GM12878 (cell line): Measurements from ENCODE around the gene RPS8. TPM values are rescaled to one million over a fixed set of nuclear protein-coding genes. Genes with fewer than 3 reads are reported as not detected.

ENCODE experiments used
- ATAC-seq: fragments of 200-7000 bp; cut with Tn5 transposase; 3 replicates; pipeline ENCODE4 v1.9.1; 2020; ENCODE audit warnings: mild to moderate bottlenecking, moderate library complexity
- BruUV-seq: library from RNA; stranded (reverse); fragments of 400-500 nt; replicated peaks from 2 replicates; lab custom pipeline; 2021; lab: Mats Ljungman, UMichigan
- CTCF ChIA-PET: fragments of 300-600 bp; sonication (Branson Sonifier 250); formaldehyde crosslinking; extraction: SDS; loops from one replicate; lab custom pipeline; 2021; ENCODE audit warnings: inconsistent platforms; lab: Yijun Ruan, JAX
- POLR2A ChIA-PET: fragments of 350-600 bp; formaldehyde crosslinking; extraction: SDS; loops from one replicate; lab custom pipeline; 2021; ENCODE audit warnings: inconsistent platforms; lab: Charles Lee
- RAD21 ChIA-PET: fragments of 300-600 bp; sonication (Branson Sonifier 250); formaldehyde crosslinking; loops from one replicate; lab custom pipeline; 2023; ENCODE audit warnings: antibody characterized with exemption; ENCODE audit not compliant: unreplicated experiment; lab: Charles Lee
- SMC1A ChIA-PET: fragments of 300-600 bp; sonication (Branson Sonifier 250); formaldehyde crosslinking; loops from one replicate; lab custom pipeline; 2023; ENCODE audit not compliant: unreplicated experiment, uncharacterized antibody; lab: Charles Lee
- DNase-seq: peaks from one replicate; pipeline ENCODE4 v3.0.0-alpha.2; 2011; ENCODE audit warnings: low read depth, low spot score
- FAIRE-seq: peaks from 3 replicates; lab custom pipeline; 2011; peaks lifted over from hg19 to GRCh38; lab: Jason Lieb, UNC
- H2AFZ ChIP-seq: 2 replicates; pipeline ENCODE4 v1.6.0; 2011; ENCODE audit warnings: low read depth, low read length, control low read depth; ENCODE audit not compliant: control insufficient read depth
- H3K27ac ChIP-seq: 2 replicates; pipeline ENCODE4 v1.5.1; 2011; ENCODE audit warnings: control low read depth; ENCODE audit not compliant: control insufficient read depth, insufficient read depth
- H3K27me3 ChIP-seq, 2 experiments: replicated peaks in 1 of 2; 2 replicates each; pipeline versions ENCODE4 v1.6.0 to v1.6.1; 2011; ENCODE audit warnings: low read length in 1 of 2; ENCODE audit not compliant: control insufficient read depth in 2 of 2, insufficient read depth in 2 of 2
- H3K36me3 ChIP-seq, 2 experiments: 2 replicates each; pipeline ENCODE4 v1.5.1; 2011; ENCODE audit warnings: low read length in 1 of 2; ENCODE audit not compliant: control insufficient read depth in 2 of 2, insufficient read depth in 2 of 2
- H3K4me1 ChIP-seq: 2 replicates; pipeline ENCODE4 v1.6.1; 2011; ENCODE audit warnings: mild to moderate bottlenecking, low read length, moderate library complexity, mixed read lengths; ENCODE audit not compliant: control insufficient read depth, insufficient read depth
- H3K4me2 ChIP-seq: 2 replicates; pipeline ENCODE4 v1.6.0; 2011; ENCODE audit warnings: control low read depth; ENCODE audit not compliant: control insufficient read depth, insufficient read depth
- H3K4me3 ChIP-seq: fragments of 200-600 bp; sonication (generic); 2 replicates; pipeline ENCODE4 v1.5.1; 2016
- H3K79me2 ChIP-seq: 2 replicates; pipeline ENCODE4 v1.6.0; 2011; ENCODE audit warnings: low read length; ENCODE audit not compliant: control insufficient read depth, insufficient read depth
- H3K9ac ChIP-seq: 2 replicates; pipeline ENCODE4 v1.8.0; 2011; ENCODE audit warnings: low read length, control low read depth, mixed read lengths; ENCODE audit not compliant: control insufficient read depth, insufficient read depth
- H3K9me3 ChIP-seq: replicated peaks from 3 replicates; pipeline ENCODE4 v1.5.1; 2011; ENCODE audit warnings: mild to moderate bottlenecking, low read length; ENCODE audit not compliant: control insufficient read depth, insufficient read depth
- H4K20me1 ChIP-seq: 2 replicates; pipeline ENCODE4 v1.6.0; 2011; ENCODE audit not compliant: control insufficient read depth, insufficient read depth
- WGBS: methylation state at CpG from one replicate; pipeline ENCODE4 v1.1.6; 2016; ENCODE audit warnings: low lambda C conversion rate; ENCODE audit not compliant: insufficient replicate concordance, insufficient coverage; ENCODE audit errors: missing lambda C conversion rate; 5-methylcytosine and 5-hydroxymethylcytosine counted together
- in situ Hi-C: fragments of 300-500 bp; cut with MboI; formaldehyde crosslinking; loops from 9 replicates; pipeline ENCODE4 v1.14.3; 2018; ENCODE audit warnings: mixed read lengths
- intact Hi-C: fragments of 100-400 bp; cut with micrococcal nuclease; formaldehyde crosslinking; loops from one replicate; pipeline ENCODE4 v1.14.2; 2022; ENCODE audit not compliant: unreplicated experiment
- polyA plus RNA-seq, 11 experiments: library from polyadenylated mRNA; depleted of rRNA in 4 of 11; unstranded in 6 of 11; stranded (reverse) in 5 of 11; fragments of >200 nt; fragmentation: Nextera tagmentation in 4 of 11; fragmentation: Illumina TruSeq in 1 of 11; extraction: Ambion mirVana in 4 of 11; extraction: Trizol in 1 of 11; gene quantifications; 1 replicate in 1 of 11; 2 replicates in 10 of 11; pipeline versions ENCODE4 v1.2.1 to v1.2.3, GENCODE V29; 2011 to 2016; ENCODE audit warnings: inconsistent platforms in 2 of 11, missing spikeins in 2 of 11, low read depth in 1 of 11
- total RNA-seq, 4 experiments: library from RNA; depleted of rRNA in 3 of 4; stranded (reverse); fragments of >200 nt in 3 of 4; fragmentation: Illumina TruSeq in 1 of 4; extraction: Trizol in 1 of 4; gene quantifications; 2 replicates each; pipeline versions ENCODE4 v1.2.1 to v1.2.3, GENCODE V29; 2013 to 2021
- TF ChIP-seq, protein P1 (sequence below), 3 experiments: IDR thresholded peaks in 2 of 3; conservative IDR thresholded peaks in 1 of 3; 2 replicates each; pipeline ENCODE4 v1.5.1; 2011; ENCODE audit warnings: low read depth in 3 of 3, low read length in 3 of 3, mild to moderate bottlenecking in 3 of 3, control low read depth in 2 of 3, moderate library complexity in 2 of 3, inconsistent platforms in 1 of 3, mixed read lengths in 1 of 3; ENCODE audit not compliant: control insufficient read depth in 2 of 3, insufficient read depth in 1 of 3; ENCODE audit errors: extremely low read depth in 1 of 3
- TF ChIP-seq, protein P2 (sequence below): fragments of 450-650 bp; IDR thresholded peaks from 2 replicates; pipeline ENCODE4 v1.6.1; 2017; ENCODE audit warnings: antibody characterized with exemption, mild to moderate bottlenecking, moderate library complexity

Gene RPS8
- total and polyA plus RNA-seq, 10 of the 15 experiments (the other 5 are each of a cell fraction or from before 2014, with no cell fraction given): 1,296 to 3,461 (median 2,877) TPM

DNA sequence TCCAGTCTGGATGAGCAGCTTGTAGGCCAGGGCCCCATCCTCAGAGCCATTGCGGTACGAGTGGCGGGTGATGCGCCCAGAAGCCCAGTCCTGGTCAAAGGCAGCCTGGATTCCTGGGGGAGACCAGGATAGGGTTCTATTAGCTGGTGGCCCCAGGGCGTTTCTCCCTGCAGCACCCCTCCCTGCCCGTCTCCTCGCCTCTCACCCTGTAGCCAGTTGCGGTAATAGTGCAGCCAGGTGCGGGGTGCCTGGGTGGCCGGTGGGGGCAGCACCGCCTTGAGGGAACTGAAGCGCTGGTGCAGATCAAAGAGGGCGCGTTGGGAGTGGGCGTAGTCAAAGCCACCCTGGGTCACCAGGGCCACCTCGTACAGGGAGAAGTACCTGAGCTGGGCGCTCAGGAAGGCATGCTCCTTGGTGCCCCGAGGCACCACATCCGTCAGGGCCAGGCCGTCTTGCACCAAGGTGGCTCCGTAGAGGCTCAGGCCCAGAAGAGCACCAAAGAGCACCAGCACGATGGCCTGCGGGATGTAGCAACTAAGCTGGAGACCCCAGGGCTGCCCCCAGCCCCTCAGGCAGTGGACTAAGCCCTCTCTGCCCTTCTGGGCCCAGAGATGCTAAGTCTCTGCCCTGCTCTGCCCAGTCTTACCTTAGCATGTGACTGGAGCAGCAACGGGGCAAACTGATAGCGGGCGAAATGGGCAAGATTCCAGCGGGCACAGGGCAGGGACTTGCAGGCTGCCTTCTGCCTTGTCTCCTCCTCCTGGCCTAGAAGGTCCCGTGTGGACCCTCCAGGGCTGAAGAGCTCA lies 52.1 kb downstream of the RPS8 start:
- Histone ChIP-seq H3K36me3 (no peaks in the 10 kb centered on the region), H2AFZ (no peak overlapping the region), H3K27ac (no peak overlapping the region), H3K9ac (no peak overlapping the region), H3K9me3 (no peaks in the 10 kb centered on the region), H3K4me1 (no peaks in the 10 kb centered on the region), H3K27me3 (no peaks in the 10 kb centered on the region; a peak in 1 of 4 replicates), H4K20me1 (no peaks in the 10 kb centered on the region), H3K4me3 (no peak overlapping the region), H3K4me2 (no peak overlapping the region), H3K79me2 (no peaks in the 10 kb centered on the region)
- TF ChIP-seq, protein P1, sequence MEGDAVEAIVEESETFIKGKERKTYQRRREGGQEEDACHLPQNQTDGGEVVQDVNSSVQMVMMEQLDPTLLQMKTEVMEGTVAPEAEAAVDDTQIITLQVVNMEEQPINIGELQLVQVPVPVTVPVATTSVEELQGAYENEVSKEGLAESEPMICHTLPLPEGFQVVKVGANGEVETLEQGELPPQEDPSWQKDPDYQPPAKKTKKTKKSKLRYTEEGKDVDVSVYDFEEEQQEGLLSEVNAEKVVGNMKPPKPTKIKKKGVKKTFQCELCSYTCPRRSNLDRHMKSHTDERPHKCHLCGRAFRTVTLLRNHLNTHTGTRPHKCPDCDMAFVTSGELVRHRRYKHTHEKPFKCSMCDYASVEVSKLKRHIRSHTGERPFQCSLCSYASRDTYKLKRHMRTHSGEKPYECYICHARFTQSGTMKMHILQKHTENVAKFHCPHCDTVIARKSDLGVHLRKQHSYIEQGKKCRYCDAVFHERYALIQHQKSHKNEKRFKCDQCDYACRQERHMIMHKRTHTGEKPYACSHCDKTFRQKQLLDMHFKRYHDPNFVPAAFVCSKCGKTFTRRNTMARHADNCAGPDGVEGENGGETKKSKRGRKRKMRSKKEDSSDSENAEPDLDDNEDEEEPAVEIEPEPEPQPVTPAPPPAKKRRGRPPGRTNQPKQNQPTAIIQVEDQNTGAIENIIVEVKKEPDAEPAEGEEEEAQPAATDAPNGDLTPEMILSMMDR (IDR thresholded peaks at IDR 0.05 in 2 of 3, conservative IDR thresholded peaks at IDR 0.05 in 1 of 3; ENCODE audit: control insufficient read depth in 2 of 3, extremely low read depth in 1 of 3, insufficient read depth in 1 of 3, low read depth in 3 of 3, low read length in 3 of 3): 0 out of 6 replicates have a peak, but pooled peaks of 1 of the 3 experiments have one; percentile 2
- TF ChIP-seq, protein P2, sequence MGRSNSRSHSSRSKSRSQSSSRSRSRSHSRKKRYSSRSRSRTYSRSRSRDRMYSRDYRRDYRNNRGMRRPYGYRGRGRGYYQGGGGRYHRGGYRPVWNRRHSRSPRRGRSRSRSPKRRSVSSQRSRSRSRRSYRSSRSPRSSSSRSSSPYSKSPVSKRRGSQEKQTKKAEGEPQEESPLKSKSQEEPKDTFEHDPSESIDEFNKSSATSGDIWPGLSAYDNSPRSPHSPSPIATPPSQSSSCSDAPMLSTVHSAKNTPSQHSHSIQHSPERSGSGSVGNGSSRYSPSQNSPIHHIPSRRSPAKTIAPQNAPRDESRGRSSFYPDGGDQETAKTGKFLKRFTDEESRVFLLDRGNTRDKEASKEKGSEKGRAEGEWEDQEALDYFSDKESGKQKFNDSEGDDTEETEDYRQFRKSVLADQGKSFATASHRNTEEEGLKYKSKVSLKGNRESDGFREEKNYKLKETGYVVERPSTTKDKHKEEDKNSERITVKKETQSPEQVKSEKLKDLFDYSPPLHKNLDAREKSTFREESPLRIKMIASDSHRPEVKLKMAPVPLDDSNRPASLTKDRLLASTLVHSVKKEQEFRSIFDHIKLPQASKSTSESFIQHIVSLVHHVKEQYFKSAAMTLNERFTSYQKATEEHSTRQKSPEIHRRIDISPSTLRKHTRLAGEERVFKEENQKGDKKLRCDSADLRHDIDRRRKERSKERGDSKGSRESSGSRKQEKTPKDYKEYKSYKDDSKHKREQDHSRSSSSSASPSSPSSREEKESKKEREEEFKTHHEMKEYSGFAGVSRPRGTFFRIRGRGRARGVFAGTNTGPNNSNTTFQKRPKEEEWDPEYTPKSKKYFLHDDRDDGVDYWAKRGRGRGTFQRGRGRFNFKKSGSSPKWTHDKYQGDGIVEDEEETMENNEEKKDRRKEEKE: no peak
- no TSS peak for BruUV-seq
- ChIA-PET SMC1A (interaction anchor here (1.0 to 1.2 kb wide), 2 partner anchors 122 to 474 kb away, joined by 3 read pairs; no protein-coding TSS in a partner anchor), POLR2A (interaction anchor here (1.3 kb wide), 1 partner anchor 17 kb away, joined by 3 read pairs; no protein-coding TSS in a partner anchor), RAD21 (no interaction called here), CTCF (interaction anchor here (1.1 to 2.9 kb wide), 3 partner anchors 9 to 187 kb away, joined by 3 to 14 read pairs (median 6); partner anchors contain the start of gene HECTD3)
- intact Hi-C loops (no loop called here), in situ Hi-C loops (no loop called here)
- 46% methylated on average over 28 of the region's 28 CpGs for WGBS
- DNase-seq (no peak), ATAC-seq (peak; percentile 71), FAIRE-seq (no peak)
